Testis (tissue), 2 donors: ENCODE data around the gene INPPL1.
"Not testable (repeated sequence)": the region's sequence is repeated elsewhere in the genome, so short reads cannot be mapped to it uniquely, and the experiment has no call there.

Experiments used
- CTCF ChIP-seq, 3 experiments: fragments of 450-650 bp in 2 of 3; fragments of 200-600 bp in 1 of 3; sonication (generic) in 1 of 3; IDR thresholded peaks; one replicate each; pipeline ENCODE4 v1.5.1; 2016 to 2019; ENCODE audit warnings: antibody characterized with exemption in 3 of 3, mild to moderate bottlenecking in 2 of 3, moderate library complexity in 1 of 3
- POLR2A ChIP-seq: fragments of 450-650 bp; IDR thresholded peaks from one replicate; pipeline ENCODE4 v1.6.1; 2017; ENCODE audit warnings: antibody characterized with exemption, mild to moderate bottlenecking, moderate library complexity

DNA sequence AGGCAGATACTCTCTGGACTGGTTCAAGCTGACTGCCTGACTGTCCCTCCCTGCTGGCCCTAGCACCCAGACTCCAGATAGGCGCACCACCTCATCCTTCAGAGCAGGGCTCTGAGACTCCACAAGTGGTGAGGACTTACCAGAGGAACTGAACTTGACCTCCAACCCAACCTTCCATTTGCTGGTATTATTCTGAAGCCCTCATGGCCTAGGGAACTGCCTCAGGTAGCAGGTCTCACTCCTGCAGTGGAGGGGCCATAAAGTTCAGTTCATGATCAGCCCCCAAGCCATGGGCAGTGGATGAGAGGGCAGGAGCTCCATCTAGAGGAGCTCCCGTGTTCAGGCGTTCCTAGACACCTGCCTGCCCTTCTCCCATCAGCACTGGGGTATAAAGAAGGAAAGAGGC is 43.0 kb upstream of the INPPL1 start:
- not testable (repeated sequence) for TF ChIP-seq POLR2A; CTCF (IDR thresholded peaks at IDR 0.05)
